ENCODE data around the gene NDE1. TPM values are rescaled to one million over a fixed set of nuclear protein-coding genes. Genes with fewer than 3 reads are reported as not detected.
"Not testable (repeated sequence)": the region's sequence is repeated elsewhere in the genome, so short reads cannot be mapped to it uniquely, and the experiment has no call there.

NDE1 gene
- total RNA-seq, 1 donor from 2014 or later: 17.5 TPM

- DNase-seq (ENCODE audit: low read depth in 2 of 2): no peak
These were observed 29.3 kb upstream of the NDE1 start for GRCh38 chr16:15620611-15621195.

GRCh38 chr16:15621456-15621855, 28.6 kb upstream of the NDE1 start:
- no peak for DNase-seq (ENCODE audit: low read depth in 2 of 2)

- DNase-seq (ENCODE audit: low read depth in 2 of 2): no peak
These were observed 28.2 kb upstream of the NDE1 start for GRCh38 chr16:15621889-15622288.

GRCh38 chr16:15631730-15632409, 18.2 kb upstream of the NDE1 start:
- DNase-seq (ENCODE audit: low read depth in 2 of 2): no peak

GRCh38 chr16:15635926-15636325, 14.1 kb upstream of the NDE1 start:
- no peak for DNase-seq (ENCODE audit: low read depth in 2 of 2)

- peak in 1 of 2 donors; percentile 45 for DNase-seq (ENCODE audit: low read depth in 2 of 2)
These were observed 13.6 kb upstream of the NDE1 start for GRCh38 chr16:15636392-15636873.

- no peak for DNase-seq (ENCODE audit: low read depth in 2 of 2)
These were observed 10.9 kb upstream of the NDE1 start for GRCh38 chr16:15639061-15639568.

- no peak for DNase-seq (ENCODE audit: low read depth in 2 of 2)
These were observed 9.1 kb upstream of the NDE1 start for GRCh38 chr16:15640966-15641365.

- DNase-seq (ENCODE audit: low read depth in 2 of 2): no peak
These were observed 8.1 kb upstream of the NDE1 start for GRCh38 chr16:15641753-15642556.

- peak in 1 of 2 donors; percentile 63 for DNase-seq (ENCODE audit: low read depth in 2 of 2)
These were observed 7.4 kb upstream of the NDE1 start for GRCh38 chr16:15642557-15643047.

GRCh38 chr16:15643048-15643945, 6.7 kb upstream of the NDE1 start, which contains the start of gene MARF1:
Gene MARF1, minus strand, starts transcription at chr16:15643154. Its CDS starts 3,921 bp downstream, at chr16:15639233.
- peak; percentile 97 for DNase-seq (ENCODE audit: low read depth in 2 of 2)

- no peak for DNase-seq (ENCODE audit: low read depth in 2 of 2)
These were observed 6.1 kb upstream of the NDE1 start for GRCh38 chr16:15643946-15644250.

GRCh38 chr16:15644267-15644961, 5.6 kb upstream of the NDE1 start:
- peak in 1 of 2 donors; percentile 12 for DNase-seq (ENCODE audit: low read depth in 2 of 2)

GRCh38 chr16:15644962-15645465, 5.0 kb upstream of the NDE1 start:
- peak; percentile 32 to 73 for DNase-seq (ENCODE audit: low read depth in 2 of 2)

- not testable (repeated sequence) for DNase-seq (ENCODE audit: low read depth in 2 of 2)
These were observed 3.3 kb upstream of the NDE1 start for GRCh38 chr16:15646557-15647293.

- DNase-seq (ENCODE audit: low read depth in 2 of 2): no peak
These were observed 2.6 kb upstream of the NDE1 start for GRCh38 chr16:15647294-15648014.

GRCh38 chr16:15648135-15648730, 1.8 kb upstream of the NDE1 start:
- no peak for DNase-seq (ENCODE audit: low read depth in 2 of 2)

GRCh38 chr16:15649311-15649710, 734 bp upstream of the NDE1 start:
- DNase-seq (ENCODE audit: low read depth in 2 of 2): not testable (repeated sequence)

- DNase-seq (ENCODE audit: low read depth in 2 of 2): no peak
These were observed 372 bp upstream of the NDE1 start for GRCh38 chr16:15649727-15650018.

All from lung microvascular endothelial cell (primary cell).